ENCODE measurements around the gene ADAT2.

The ADAT2 gene

DNA sequence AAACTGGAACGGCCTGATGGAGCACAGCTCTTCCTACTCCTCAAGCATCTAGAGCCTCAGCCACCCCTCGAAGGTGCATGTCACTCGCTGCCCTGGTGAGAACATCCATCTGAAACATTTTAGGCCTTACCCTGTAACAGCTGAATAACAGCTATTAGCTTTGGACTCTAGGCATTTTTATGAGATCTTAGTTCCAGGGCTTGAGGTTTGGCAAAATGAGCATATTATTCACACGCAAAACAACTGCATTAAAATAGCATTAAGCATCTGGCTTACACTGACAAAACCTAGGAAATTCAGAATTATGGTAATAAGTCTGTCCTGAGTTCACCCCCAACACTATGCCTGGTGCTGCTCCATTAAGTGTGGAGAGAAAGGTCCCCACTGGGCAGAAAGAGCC lies 56.1 kb downstream of the ADAT2 start:
- Histone ChIP-seq H3K4me1 (ENCODE audit: insufficient read depth, low read length) (no peaks in the 10 kb centered on the region), H3K27me3 (ENCODE audit: control insufficient read depth in 1 of 2, insufficient read depth in 2 of 2, low read length in 2 of 2) (no peaks in the 10 kb centered on the region), H3K36me3 (ENCODE audit: insufficient read depth, low read length) (no peaks in the 10 kb centered on the region), H3K9me3 (ENCODE audit: low read length) (no peaks in the 10 kb centered on the region), H3K27ac (ENCODE audit: low read depth, low read length) (no peak overlapping the region), H3K9ac (ENCODE audit: low read length) (no peak overlapping the region), H3K4me3 (ENCODE audit: low read depth in 1 of 2, low read length in 2 of 2) (no peak overlapping the region)

DNA sequence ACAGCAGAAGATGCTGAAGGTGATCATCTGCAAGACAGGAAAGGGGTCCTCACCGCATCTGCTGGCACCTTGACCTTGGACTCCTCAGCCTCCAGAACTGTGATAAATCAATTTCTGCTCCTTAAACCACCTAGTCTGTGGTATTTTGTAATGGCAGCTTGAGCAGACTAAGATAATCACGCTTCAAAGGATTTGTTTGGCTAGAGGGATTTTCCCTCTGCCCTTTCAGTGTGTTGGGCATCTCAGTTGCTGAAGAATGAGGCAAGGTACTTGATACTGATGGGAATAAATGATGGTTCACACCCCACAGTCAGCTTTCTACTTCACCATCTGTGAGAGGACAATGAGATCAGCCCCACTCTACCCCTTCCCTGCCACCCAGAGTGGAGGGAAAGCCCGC lies 60.2 kb downstream of the ADAT2 start:
- Histone ChIP-seq H3K36me3 (ENCODE audit: insufficient read depth, low read length) (no peaks in the 10 kb centered on the region), H3K27me3 (ENCODE audit: control insufficient read depth in 1 of 2, insufficient read depth in 2 of 2, low read length in 2 of 2) (no peaks in the 10 kb centered on the region), H3K9me3 (ENCODE audit: low read length) (no peaks in the 10 kb centered on the region), H3K4me3 (ENCODE audit: low read depth in 1 of 2, low read length in 2 of 2) (no peak overlapping the region), H3K27ac (ENCODE audit: low read depth, low read length) (no peak overlapping the region), H3K4me1 (ENCODE audit: insufficient read depth, low read length) (no peaks in the 10 kb centered on the region), H3K9ac (ENCODE audit: low read length) (no peak overlapping the region)

DNA sequence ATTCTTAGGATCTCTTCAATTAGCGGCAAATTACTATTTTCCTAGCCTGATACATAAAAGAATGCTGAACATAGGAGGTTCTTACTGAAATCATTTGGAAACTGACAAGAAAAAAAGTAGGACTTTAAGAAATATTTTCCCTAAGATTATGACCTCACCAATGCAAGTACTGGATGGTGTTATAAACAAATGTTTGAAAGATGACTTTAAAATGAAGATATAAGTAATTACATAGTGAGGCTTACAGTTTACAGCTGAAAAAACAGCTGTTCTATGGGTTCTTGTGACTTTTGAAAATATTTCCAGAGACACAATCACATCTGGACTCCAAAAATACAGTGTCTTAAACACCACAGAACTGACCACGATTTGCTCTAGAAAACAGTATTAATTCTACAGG lies 64.9 kb downstream of the ADAT2 start:
- no peak overlapping the region for H3K4me3 ChIP-seq (ENCODE audit: low read depth in 1 of 2, low read length in 2 of 2)
- H3K27me3 ChIP-seq (ENCODE audit: control insufficient read depth in 1 of 2, insufficient read depth in 2 of 2, low read length in 2 of 2) = no peaks in the 10 kb centered on the region
- H3K27ac ChIP-seq (ENCODE audit: low read depth, low read length) = no peak overlapping the region
- no peaks in the 10 kb centered on the region for H3K36me3 ChIP-seq (ENCODE audit: insufficient read depth, low read length)
- no peaks in the 10 kb centered on the region for H3K4me1 ChIP-seq (ENCODE audit: insufficient read depth, low read length)
- H3K9me3 ChIP-seq (ENCODE audit: low read length) = no peaks in the 10 kb centered on the region
- H3K9ac ChIP-seq (ENCODE audit: low read length) = no peak overlapping the region

- no peak overlapping the region for H3K9ac ChIP-seq (ENCODE audit: low read length)
- no peaks in the 10 kb centered on the region for H3K9me3 ChIP-seq (ENCODE audit: low read length)
- H3K4me3 ChIP-seq (ENCODE audit: low read depth in 1 of 2, low read length in 2 of 2) = no peak overlapping the region
- H3K27me3 ChIP-seq (ENCODE audit: control insufficient read depth in 1 of 2, insufficient read depth in 2 of 2, low read length in 2 of 2) = no peaks in the 10 kb centered on the region
- no peak overlapping the region for H3K27ac ChIP-seq (ENCODE audit: low read depth, low read length)
- no peaks in the 10 kb centered on the region for H3K36me3 ChIP-seq (ENCODE audit: insufficient read depth, low read length)
- no peaks in the 10 kb centered on the region for H3K4me1 ChIP-seq (ENCODE audit: insufficient read depth, low read length)
Measured at GRCh38 chr6:143376861-143377260, 73.6 kb downstream of the ADAT2 start.

- Histone ChIP-seq H3K4me1 (ENCODE audit: insufficient read depth, low read length) (no peaks in the 10 kb centered on the region), H3K36me3 (ENCODE audit: insufficient read depth, low read length) (no peaks in the 10 kb centered on the region), H3K27ac (ENCODE audit: low read depth, low read length) (no peak overlapping the region), H3K27me3 (ENCODE audit: control insufficient read depth in 1 of 2, insufficient read depth in 2 of 2, low read length in 2 of 2) (no peaks in the 10 kb centered on the region), H3K4me3 (ENCODE audit: low read depth in 1 of 2, low read length in 2 of 2) (no peak overlapping the region), H3K9me3 (ENCODE audit: low read length) (no peaks in the 10 kb centered on the region), H3K9ac (ENCODE audit: low read length) (no peak overlapping the region)
Measured at GRCh38 chr6:143376375-143376774, 74.1 kb downstream of the ADAT2 start.

- Histone ChIP-seq H3K9me3 (ENCODE audit: low read length) (no peaks in the 10 kb centered on the region), H3K4me3 (ENCODE audit: low read depth in 1 of 2, low read length in 2 of 2) (no peak overlapping the region), H3K27ac (ENCODE audit: low read depth, low read length) (no peak overlapping the region)
Measured at GRCh38 chr6:143375022-143375585, 75.4 kb downstream of the ADAT2 start.

GRCh38 chr6:143374014-143374413 lies 76.5 kb downstream of the ADAT2 start:
- Histone ChIP-seq H3K27me3 (ENCODE audit: control insufficient read depth in 1 of 2, insufficient read depth in 2 of 2, low read length in 2 of 2) (no peaks in the 10 kb centered on the region), H3K9ac (ENCODE audit: low read length) (no peak overlapping the region), H3K36me3 (ENCODE audit: insufficient read depth, low read length) (no peaks in the 10 kb centered on the region), H3K4me3 (ENCODE audit: low read depth in 1 of 2, low read length in 2 of 2) (no peak overlapping the region), H3K4me1 (ENCODE audit: insufficient read depth, low read length) (no peaks in the 10 kb centered on the region), H3K9me3 (ENCODE audit: low read length) (no peaks in the 10 kb centered on the region), H3K27ac (ENCODE audit: low read depth, low read length) (no peak overlapping the region)

More at GRCh38 chr6:143375022-143375585, 75.4 kb downstream of the ADAT2 start:
- Histone ChIP-seq H3K4me1 (ENCODE audit: insufficient read depth, low read length) (no peaks in the 10 kb centered on the region), H3K27me3 (ENCODE audit: control insufficient read depth in 1 of 2, insufficient read depth in 2 of 2, low read length in 2 of 2) (no peaks in the 10 kb centered on the region), H3K9ac (ENCODE audit: low read length) (no peak overlapping the region), H3K36me3 (ENCODE audit: insufficient read depth, low read length) (no peaks in the 10 kb centered on the region)

All from muscle layer of colon (tissue), 2 donors.